Left renal pelvis (tissue), 4 donors: ENCODE measurements around the gene GYG2. TPM values are rescaled to one million over a fixed set of nuclear protein-coding genes. Genes with fewer than 3 reads are reported as not detected.
"Not testable (repeated sequence)": the region's sequence is repeated elsewhere in the genome, so short reads cannot be mapped to it uniquely, and the experiment has no call there.

Experiments used
- DNase-seq, 4 donors: peaks; one replicate each; pipeline ENCODE4 v3.0.0-alpha.2; 2013; ENCODE audit warnings: low read depth in 4 of 4, low spot score in 3 of 4
- polyA plus RNA-seq, 4 donors: library from polyadenylated mRNA; unstranded; fragments of 120-200 nt; gene quantifications; one replicate each; pipeline ENCODE4 v1.2.1, GENCODE V29; 2013; ENCODE audit not compliant: insufficient read length in 4 of 4

The GYG2 gene
- polyA plus RNA-seq, result 10 to 100 TPM; 11.2 to 17.4 (median 14.5) TPM

DNA sequence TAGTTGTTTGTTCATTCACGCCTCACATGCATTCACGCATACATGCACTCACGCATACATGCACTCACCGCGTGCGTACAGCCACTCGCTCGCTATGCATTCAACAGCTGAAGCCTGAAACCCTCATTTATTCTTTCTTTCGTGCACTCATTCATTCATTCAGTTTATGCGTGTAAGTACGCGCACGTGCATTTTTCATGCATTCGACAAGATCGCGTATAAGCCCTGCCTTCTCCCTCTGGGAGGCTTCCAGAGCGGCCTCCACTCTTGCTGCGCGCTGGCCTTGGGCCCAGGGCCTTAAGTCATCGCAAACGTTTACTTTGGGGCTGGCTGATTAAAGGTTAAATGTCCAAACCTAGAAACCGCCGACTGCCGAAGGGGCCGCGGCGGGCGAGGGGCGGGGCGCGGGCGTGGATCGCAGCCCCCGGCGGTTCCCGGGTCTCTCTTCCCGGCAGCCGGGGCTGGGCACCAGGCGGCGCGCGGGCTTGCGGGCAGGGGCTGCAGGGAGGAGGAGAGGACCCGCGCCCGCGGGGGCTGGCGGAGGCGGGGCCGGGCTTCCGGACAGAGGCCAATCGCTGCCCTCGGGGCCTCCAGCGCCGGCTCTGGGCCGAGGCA, at the start of gene GYG2:
TSS of gene GYG2 (plus strand) at position 587 of the 615 bp plus-strand sequence. CDS start 1,259 bp downstream, outside the sequence.
- DNase-seq, result no peak

DNA sequence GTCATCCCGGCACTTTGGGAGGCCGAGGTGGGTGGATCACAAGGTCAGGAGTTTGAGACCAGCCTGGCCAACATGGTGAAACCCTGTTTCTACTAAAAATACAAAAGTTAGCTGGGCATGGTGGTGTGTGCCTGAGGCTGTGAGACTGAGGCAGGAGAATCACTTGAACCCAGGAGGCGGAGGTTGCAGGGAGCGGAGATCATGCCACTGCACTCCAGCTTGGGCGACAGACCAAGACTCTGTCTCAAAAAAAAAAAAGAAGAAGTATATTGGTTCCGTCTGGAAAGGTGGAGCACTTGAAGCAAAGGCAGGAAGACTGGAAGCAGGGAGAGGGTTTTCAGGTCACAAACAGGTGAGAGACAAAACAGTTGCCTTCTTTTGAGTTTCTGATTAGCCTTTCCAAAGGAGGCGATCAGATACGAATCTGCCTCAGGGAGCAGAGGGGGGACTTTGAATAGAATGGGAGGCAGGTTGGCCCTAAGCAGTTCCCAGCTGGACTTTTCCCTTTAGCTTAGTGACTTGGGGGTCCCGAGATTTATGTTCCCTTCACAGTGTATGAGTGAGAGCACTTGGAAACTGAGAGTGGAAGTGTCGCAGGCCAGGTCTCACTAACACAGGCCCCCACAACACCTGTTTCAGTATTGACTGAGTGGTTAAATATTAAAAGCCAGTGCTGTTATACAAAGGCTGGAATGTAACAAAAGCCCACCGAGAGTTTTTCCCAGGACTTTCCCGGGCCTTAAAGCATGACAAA, 48.1 kb upstream of the GYG2 start:
- DNase-seq, result peak in 1 of 4 donors; percentile 18

DNA sequence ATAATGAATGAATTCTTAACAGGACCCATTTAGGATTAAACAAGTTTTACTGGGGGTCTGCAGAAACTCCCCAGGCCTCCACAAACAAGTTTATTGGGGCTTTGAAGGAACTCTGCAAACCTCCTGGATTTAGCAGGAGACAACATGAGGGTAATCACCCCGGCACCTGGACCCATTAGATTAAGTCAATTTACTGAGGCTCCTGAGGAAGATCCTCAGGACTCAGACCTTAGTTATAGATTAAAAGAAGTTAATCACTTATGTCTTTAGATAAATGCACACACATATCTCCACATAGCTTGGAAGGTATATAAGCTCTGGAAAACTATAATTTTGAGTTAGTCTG, 47.5 kb upstream of the GYG2 start:
- no peak for DNase-seq

DNA sequence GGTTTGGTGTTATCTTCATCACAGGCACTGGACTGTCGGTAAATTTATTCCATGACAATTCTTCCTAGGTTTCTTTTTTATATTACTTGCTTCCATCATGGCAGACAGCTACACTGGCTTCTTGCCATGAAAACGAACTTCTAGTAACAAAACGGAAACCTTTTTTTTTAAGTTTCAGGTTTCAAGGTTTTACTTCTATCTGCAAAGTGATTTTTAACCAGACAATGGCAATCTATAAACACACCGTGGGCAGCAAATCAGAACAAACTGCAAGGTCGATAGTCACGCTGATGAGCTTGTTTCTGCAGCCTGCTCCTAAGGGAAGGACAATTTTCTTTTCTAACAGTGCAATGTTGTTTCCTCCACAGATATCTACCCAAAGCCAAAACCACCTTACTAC, 47.0 kb upstream of the GYG2 start:
- no peak for DNase-seq

DNA sequence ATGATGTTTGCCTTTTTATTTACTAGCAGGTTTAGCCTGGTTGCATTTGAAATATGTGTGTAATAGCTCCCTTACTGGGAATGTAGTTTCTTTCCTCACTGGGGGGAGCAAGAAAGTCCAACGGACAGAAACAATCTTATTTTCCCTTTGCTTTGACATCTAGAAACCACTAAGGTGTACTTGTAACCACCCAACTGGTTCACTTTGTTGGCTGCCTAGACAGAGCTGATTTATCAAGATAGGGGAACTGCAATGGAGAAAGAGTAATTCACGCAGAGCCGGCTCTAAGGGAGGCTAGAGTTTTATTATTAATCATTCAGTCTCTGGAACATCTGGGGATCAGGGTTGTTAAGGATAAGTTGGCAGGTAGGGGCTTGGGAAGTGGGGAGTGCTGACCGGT, 46.6 kb upstream of the GYG2 start:
- DNase-seq, result no peak

DNA sequence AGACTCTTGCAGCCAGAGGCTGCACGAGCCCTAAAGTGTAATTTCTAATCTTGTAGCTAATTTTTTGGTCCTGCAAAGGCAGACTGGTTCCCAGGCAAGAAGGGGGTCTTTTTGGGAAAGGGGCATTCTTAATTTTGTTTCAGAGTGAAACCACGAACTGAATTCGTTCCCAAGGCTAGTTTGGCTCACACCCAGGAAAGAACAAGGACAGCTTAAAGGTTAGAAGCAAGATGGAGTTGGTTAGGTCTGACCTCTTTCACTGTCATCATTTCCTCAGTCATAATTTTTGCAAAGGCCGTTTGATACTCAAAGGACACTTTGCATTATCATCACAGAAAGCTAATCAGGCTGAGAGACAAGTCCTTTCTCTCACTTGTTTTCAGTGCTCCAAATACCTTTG, 46.0 kb upstream of the GYG2 start:
- DNase-seq, result no peak

DNA sequence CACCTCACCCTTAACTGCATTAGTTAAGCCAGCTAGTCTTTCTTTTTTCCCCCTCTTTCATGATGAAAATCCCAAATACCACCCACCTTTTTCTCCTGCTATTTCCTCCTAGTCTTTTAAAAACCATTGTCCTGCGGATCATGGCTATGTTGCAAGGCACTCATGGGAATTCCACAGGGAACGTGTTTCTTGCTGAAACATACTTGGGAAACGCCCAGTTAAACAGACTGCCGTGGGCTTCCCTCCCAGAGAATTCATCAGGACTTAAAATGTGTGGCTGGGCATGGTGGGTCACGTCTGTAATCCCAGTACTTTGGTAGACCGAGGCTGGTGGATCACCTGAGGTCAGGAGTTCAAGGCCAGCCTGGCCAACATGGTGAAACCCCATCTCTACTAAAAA, 44.7 kb upstream of the GYG2 start:
- no peak for DNase-seq

DNA sequence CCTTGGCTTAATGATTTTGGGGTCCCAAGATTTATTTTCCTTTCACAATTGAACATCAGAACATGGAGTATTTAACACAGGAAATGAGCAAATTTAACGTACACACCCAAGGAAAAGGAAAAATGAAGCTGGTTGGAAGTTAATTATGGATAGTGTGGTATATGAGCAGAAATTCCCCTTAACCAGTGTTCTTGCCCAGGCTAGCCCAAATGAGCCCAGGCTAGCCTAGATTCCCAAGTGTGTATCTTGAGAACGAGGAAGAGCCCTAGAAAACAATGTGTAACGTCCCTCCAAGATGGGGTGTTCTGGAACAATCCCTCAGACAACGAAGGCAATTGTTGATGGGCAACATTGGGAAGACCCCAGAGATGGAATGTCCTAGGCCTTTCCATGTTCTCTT, 43.2 kb upstream of the GYG2 start:
- no peak for DNase-seq

DNA sequence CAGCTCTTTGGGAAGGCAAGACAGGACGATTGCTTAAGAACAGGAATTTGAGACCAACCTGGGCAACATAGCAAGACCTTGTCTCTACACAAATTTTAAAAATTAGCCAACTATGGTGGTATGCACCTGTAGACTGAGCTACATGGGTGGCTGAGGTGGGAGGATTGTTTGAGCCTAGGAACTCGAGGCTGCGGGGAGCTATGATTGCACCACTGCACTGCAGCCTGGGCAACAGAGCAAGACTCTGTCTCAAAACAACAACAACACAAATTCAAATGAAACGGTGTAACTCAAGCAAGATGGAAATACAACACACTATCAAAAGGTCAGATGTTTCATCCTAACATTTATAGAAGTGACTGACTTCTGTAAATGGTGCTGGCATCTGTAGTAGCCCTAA, 39.8 kb upstream of the GYG2 start:
- no peak for DNase-seq

DNA sequence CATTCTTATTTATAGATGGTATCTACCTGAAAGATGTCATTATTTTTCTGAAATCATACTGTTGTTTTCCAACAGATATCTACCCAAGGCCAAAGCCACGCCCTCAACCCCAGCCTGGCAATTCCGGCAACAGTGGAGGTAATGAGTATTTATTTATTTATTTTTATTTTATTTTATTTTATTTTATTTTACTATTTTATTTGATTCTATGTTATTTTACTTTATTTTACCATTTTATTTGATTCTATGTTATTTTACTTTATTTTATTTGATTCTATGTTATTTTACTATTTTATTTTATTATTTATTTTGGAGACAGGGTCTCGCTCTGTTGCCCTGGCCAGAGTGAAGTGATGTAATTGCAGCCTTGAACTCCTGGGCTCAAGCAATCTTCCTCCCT, 39.2 kb upstream of the GYG2 start:
- no peak for DNase-seq

DNA sequence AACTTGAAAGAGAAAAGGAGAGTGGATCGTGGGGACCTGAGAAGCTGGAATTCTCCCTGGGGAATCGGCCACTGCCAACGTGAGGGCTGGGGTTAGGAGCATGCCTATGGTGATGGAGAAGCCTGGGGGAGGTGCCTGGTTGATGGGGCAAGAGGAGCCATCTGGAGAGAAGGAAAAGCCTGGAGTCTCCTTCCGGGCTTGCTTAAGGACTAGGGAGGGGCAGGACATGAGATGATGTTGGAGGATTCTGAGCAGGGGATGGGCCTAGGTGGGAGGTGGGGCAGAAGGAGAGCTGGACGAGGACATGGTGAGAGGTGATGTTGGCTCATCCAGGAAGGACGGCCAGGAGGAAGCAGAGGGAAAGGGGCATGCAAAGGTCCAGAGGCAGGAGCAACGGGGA, 35.0 kb upstream of the GYG2 start:
- no peak for DNase-seq

DNA sequence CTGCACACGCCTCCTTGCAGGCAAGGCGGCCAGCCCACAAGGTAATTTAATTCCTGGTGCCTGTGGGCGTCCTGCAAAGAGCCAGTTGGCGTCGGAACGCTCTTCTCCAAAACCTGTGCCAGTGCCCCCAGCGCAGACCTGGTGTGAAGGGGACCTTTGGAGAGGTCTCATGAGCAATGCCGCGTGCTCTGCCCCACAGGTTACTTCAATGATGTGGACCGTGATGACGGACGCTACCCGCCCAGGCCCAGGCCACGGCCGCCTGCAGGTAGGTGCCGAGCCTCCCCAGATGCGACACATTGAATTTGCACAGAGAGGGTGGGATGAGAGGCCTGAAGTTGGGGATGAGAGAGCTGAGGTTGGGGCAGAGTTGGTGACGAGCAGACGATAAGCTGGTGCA, 34.4 kb upstream of the GYG2 start:
- DNase-seq, result no peak

DNA sequence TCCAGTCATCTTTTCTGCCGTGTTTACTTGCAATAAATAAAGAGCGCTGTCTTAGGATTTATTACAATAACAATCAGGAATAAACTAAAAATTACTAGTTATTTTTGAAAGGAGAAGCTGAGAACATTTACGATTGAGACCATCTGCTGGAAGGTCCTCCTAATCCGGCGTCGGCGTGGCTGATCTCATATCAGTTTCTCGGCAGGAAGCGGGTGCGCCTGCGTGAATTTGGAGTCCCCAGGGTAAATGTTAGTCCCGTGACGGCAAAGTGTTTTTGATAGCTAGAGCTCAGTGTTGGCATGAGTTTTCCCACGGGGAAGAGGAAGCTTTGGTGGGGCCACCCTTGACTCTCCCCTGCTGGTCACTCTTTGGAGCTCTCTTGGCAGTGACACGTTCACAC, 31.9 kb upstream of the GYG2 start:
- not testable (repeated sequence) for DNase-seq

DNA sequence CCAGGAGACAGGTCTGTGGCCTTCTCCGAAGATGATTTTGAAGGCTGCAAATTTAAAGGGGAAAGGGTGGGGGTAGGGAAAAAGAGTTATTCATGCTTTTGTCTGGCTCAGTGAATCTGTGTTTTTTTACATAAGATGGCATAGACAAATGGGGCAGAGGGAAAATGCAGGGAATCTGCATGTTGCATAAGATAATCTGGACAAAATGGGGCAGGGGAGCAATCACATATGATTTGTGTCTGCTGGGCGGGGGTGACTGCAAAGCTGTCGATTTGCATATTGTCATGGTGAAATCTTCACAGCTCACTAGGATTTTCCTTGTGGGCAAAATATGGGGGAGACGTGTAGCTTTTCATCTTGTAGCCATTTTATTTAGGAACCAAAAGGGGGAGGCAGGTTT, 29.4 kb upstream of the GYG2 start:
- DNase-seq, result no peak

DNA sequence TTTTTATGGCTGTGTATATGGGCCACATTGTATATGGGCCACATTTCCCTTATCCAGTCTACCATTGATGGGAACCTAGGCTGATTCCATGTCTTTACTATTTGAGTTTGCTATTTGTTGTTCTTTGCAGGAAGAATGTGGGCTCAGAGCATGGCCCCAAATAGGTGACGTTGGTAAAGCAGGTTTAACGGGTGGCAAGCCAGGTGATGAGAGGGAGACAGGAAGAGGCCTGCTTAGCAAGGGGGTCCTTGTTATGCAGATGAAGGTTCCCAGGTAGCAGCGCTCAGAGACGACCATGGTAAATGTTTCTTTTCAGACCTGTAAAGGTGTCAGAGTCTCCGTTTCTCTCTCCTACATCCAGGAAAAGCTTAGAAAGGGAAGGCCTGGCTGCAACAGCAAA, 28.8 kb upstream of the GYG2 start:
- not testable (repeated sequence) for DNase-seq

DNA sequence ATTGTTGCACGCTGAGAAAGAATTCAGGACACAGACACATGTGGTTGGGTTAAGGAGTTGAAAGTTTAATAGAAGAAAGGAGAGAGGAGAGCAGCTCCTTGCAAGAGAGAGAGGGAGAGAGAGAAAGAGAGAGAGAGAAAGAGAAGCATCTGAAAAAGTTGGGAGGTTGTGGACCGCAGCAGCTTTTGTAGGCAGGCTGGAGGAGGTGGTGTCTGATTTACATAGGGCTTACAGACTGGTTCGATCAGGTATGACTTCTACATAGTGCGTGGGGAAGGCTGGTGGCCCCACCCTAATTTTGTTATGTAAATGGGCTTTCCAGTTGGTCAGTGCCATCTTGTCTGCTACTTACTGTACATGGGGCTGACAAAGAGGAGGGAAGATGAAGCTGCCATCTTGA, 27.5 kb upstream of the GYG2 start:
- no peak for DNase-seq

DNA sequence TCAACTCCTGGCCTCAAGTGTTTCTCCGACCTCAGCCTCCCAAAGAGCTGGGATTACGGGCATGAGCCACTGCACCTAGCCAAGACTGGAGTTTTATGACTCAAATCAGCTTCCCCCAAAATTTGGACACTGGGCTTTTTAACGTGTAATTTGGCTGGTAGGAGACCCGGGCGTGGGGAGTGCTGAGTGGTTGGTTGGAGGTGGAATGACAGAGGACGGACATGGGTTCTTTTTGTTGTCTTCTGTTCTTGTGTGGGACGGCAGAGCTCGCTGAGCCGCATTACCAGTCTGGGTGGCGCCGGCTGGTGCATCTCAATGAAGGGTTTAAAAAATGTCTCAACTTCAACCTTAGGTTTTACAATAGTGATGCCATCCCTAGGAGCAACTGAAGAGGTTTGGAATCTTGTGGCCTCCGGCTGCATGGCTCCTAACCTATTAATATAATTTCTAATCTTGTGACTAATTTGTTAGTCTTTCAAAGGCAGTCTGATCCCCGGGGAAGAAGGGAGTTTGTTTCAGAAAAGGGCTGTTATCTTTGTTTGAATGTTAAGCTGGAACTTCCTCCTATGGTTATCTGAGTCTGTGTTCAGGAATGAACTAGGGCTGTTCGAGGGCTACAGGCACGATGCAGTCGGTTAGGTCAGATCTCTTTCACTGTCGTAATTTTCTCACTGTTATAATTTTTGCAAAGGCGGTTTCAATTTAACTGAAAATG, 26.2 kb upstream of the GYG2 start:
- not testable (repeated sequence) for DNase-seq

DNA sequence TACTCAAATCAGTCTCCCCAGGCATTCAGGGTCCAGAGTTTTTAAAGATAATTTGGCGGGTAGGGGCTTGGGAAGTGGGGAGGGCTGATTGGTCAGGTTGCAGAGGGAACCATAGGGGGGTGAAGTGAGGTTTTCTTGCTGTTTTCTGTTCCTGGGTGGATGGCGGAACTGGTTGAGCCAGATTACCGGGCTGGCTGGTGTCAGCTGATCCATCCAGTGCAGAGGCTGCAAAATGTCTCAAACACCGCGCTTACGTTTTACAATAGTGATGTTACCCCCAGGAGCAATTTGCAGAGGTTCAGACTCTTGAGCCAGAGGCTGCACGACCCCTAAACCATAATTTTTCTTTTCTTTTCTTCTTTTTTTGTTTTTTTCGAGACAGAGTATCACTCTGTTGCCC, 25.2 kb upstream of the GYG2 start:
- DNase-seq, result not testable (repeated sequence)

DNA sequence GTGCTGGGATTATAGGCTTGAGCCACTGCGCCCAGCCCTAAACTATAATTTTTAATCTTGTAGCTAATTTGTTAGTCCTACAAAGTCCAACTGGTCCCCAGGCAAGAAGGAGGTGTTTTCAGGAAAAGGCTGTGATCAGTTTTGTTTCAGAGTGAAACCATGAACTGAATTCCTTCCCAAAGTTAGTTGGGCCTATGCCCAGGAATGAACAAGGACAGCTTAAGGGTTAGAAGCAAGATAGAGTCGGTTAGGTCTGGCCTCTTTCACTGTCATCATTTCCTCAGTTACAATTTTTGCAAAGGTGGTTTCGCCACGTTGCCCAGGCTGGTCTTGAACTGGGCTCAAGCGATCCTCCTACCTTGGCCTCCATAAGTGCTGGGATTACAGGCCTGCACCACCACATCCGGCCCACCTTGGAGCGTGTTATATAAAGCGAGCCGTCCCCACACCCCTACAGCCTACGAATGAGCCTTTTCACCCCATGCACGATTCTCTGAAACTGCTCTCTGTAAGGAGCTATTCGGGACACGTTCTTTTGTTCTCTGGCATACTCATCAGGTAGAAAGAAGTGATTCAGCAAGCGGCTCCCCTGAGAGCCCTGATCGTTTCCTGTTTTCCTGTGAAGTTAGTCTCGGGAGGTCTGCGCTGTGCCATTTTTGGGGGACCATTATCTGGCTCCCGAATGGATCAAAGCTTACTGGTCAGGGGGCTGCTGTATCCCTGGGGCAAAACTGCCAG, 24.5 kb upstream of the GYG2 start:
- not testable (repeated sequence) for DNase-seq

DNA sequence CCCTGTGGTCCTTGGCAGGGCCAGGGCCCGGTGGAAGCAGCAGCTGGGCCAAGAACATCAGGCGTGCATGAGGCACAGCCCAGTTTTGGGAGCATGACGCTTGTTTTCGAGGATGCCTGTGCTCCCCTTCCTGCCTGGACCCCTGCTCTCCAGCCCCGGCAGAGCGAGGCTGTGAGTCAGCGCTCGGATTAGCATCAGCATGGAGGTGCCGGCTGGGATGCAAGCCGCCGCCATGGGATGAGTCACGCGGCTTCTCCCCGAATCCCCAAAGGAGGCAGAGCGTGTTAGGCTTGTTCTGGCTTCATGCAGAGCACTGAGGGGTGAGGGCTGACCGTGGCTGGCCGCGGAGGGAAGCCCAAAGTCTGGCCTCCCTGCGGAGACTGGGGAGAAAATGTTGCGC, 23.9 kb upstream of the GYG2 start:
- not testable (repeated sequence) for DNase-seq

DNA sequence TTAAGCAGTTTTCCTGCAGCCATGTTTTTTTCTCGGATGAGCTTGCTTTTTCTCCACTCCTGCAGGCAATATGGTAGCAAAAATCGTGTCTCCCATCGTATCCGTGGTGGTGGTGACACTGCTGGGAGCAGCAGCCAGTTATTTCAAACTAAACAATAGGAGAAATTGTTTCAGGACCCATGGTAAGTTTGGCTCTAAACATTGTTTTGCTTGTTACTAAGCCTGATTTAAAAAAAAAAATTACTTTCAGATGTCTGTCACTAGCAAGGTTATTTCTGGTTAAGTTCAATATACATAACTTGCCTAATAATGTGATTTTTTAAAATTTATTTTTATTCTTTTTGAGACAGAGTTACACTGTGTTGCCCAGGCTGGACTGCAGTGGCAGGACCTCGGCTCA, 17.5 kb upstream of the GYG2 start:
- DNase-seq, result no peak
